Activated T-cell treated with anti-CD3 and anti-CD28 coated beads for 24 hours (primary cell): Measurements from ENCODE around the gene MRPS6.

Source experiments
- DNase-seq: peaks from one replicate; pipeline ENCODE4 v3.0.0-alpha.2; 2020; ENCODE audit warnings: low read depth

Gene MRPS6

DNA sequence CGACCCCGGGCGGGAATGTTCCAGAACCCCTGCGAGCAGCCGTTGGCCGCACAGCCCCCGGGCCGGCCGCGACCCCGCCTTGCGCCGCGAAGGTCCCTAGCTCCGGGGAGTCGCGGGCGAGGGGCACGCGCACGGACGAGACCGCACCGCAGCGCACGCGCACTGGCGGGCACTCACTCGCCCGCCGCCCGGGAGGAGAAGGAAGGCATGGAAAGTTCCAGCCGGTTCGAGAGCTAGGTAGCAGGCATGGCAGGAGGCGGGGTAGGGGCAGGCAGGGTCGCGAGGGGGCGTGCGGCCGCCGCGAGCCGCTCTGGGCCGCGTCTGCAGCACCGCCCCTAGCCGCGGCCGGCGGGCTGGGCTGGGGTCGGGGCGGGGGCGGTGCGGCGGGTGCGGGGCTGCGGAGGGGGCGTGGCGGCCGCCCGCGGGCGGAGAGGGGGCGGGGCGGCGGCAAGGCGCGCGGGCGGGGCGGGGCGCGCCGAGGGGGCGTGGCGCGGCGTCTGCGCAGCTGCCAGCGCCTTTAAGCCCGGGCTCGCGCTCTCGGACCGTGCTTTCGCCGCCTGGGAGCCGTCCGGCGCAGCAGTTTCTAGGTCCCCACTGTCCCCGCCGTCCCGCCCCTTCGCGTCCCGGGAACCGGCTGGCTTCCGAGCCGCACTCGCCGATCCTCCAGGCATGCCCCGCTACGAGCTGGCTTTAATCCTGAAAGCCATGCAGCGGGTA lies at the start of gene MRPS6, which contains the start of gene SLC5A3:
TSS of gene MRPS6 (plus strand) at position 547 of the 717 bp plus-strand sequence. CDS start at position 670, 123 bp downstream.
TSS of gene SLC5A3 (plus strand) at position 547 of the 717 bp plus-strand sequence. CDS start 21,621 bp downstream, outside the sequence.
- peak; percentile 66 for DNase-seq

DNA sequence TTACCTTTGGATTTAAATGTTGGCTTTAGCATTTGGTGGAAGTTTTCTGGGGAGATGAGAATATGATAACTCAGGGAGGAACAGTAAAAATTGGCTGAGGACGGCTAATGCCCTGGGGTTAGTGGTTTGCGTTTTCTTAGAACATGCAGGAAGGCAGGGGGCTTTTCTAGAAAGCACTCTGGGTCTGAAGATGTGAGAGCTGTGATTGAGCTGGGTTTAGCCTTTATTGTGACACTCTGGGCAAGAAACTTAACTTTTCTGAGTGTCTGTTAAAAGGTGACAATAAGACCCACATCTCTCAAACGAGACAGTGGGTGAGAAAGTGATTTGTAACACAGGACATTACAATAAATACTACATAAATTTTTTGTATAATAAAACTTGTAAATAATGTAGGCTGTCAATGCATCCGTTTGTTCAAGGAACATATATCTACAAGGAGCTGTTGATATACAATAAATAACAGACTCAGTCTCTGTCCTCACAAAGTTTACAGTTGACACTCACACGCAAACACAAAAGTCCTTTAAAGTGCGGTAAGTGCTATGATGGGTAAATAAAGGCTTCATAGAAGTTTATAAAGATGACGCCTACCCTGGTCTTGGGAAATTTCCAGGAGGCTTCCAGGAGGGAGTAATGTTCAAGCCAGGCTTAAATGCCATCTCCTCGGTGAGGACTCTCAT lies 49.5 kb upstream of the MRPS6 start:
- no peak for DNase-seq

- no peak for DNase-seq
Measured at GRCh38 chr21:34024374-34024693, 49.0 kb upstream of the MRPS6 start.

DNA sequence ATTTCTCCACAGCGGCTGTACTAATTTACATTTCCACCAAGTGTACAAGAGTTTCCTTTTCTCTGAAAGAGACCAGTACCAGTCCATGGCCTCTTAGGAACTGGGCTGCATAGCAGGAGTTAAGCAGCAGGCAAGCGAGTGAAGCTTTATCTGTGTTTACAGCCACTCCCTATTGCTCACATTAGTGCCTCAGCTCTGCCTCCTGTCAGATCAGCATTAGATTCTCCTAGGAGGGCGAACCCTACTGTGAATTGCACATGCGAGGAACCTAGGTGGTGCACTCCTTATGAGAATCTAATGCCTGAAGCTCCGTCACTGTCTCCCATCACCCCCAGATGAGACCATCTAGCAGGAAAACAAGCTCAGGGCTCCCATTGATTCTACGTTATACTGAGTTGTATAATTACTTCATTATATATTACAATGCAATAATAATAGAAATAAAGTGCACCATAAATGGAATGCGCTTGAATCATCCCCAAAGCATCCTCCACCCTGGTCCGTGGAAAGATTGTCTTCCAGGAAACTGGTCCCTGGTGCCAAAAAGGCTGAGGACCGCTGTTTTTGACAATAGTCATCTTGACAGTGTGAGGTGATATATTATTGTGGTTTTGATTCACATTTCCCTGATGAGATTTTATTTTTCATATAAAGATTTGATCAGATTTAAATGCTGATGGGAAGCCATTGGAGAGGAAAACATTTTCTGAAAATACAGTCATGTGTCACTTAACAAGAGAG lies 45.5 kb upstream of the MRPS6 start:
- DNase-seq, result no peak

- peak; percentile 30 for DNase-seq
Measured at GRCh38 chr21:34029743-34030528, 43.4 kb upstream of the MRPS6 start.

DNA sequence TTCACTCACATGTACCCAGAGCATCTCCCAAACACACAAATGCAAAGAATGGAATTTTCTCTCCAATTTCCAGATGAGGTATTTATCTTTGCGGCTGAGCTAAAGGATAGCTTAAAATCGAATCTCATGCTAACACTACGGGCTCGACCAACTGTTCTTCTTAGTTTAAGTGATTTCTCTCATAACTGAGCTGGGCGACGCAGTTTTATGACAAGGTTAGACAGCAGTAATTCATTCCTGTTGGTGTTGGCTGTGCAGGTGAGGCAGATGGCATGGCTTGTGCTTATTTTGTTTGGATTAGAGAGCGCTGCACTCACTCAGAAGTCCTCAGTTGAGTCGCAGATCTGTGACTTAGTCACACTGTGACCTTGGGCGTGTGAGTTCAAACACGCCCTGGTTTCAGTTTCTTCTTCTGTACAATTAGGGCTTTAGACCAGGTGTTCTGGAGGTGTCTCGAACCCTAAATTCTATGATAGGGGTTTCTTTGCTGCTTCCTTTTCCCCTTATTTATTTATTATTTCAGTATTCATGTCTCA lies 41.5 kb upstream of the MRPS6 start:
- DNase-seq, result no peak

GRCh38 chr21:34034369-34035014 lies 38.9 kb upstream of the MRPS6 start:
- no peak for DNase-seq

DNA sequence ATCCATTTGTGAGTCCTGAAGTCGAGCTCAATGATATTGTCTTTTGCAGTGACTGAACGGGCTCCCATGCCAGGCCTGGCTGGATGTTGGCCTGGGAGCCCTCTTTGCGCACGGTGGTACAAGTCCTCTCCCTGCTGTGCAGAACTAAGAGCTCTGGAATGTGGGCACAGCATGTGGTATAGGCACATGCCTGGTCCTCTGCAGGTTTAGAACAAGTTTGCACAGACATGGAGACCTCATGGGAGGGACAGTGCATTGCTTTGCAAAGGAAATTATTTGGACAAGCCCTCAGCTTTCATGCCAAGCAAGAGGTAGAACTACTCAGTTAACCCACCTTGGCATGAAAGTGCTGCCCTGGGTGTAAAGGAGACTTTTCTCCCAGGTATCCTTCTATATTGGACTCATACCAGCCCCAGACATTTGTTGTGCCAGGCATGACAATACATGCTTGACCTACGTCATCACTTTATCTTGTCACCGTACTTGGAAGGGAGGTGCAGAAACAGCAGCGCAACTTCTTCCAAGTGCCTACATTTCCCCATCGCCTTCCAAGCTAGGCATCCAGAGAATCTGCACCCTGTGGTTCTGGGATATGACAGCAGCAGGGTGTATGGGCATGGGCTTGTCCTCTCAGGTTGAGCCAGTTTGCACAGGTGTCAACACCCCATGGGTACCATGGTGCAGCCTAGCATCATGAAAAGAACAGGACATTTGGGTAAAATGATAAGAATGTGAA lies 37.6 kb upstream of the MRPS6 start:
- DNase-seq, result no peak

DNA sequence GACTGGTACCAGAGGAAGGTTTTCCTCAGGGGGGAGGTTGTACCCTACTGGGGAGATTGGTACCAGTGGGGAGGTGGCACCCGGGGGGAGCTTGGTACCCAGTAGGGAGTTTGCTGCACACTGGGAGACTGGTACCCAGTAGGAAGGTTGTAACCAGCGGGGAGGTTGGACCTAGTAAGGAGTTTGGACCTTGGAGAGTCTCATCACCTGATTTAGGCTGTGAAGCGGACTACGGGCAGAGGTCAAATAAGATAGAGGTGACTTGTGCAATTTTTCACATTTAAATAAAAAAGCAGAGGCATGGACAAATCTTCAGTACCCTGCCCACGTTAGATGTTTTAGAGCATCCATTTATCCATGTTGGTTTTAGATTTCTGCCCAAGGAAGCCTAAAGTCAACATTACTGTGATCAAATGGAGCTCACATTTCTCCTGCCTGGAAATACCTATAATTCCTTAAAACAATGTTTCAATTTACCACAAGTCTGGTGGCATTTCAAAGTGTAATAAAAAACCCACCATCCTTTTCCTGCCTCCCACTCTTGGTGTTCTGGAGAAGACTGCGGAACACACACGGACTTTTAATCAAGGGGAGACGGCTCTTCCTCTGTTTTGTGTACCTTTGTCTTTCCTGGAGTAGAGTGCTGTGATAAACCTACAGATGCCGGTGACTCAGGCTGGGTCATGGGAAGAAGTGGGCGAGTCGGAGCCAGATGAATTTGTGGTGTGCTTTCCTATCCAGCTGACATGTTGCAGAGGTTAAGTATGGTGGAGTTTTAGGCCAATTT lies 36.2 kb upstream of the MRPS6 start:
- DNase-seq, result no peak

DNA sequence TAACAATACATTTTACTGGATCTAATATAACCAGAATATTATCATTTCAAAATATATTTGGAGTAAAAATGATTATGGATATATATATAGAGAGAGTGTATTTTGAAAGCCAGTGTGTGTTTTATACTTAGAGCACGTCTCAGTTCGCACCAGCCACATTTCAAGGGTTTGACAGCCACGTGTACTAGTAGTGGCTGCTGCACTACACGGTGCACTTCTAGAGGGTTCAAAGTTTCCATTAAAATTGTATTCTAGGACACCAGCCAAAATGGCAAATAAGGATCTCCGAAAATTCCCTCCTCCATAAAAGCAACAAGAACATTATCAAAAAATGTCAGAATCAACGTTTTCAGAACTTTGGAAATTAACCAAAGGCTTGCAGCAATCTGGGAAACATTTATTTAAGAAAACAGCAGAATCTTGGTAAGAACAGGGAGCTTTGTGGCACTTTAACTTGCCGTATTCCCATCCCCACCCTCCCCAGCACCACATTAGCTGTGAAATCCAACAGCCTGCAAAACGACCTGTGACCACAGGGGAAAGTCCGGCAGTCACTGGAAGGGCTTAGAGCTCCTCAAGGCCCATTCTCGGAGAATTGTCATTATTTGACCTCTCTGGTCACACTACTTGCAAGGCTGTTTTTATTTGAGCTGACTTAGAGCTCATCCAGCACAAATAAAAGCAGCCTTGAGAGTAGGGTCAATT lies 33.5 kb upstream of the MRPS6 start:
- no peak for DNase-seq

- no peak for DNase-seq
Measured at GRCh38 chr21:34042735-34043134, 30.6 kb upstream of the MRPS6 start.

GRCh38 chr21:34043333-34043732 lies 30.0 kb upstream of the MRPS6 start:
- no peak for DNase-seq

DNA sequence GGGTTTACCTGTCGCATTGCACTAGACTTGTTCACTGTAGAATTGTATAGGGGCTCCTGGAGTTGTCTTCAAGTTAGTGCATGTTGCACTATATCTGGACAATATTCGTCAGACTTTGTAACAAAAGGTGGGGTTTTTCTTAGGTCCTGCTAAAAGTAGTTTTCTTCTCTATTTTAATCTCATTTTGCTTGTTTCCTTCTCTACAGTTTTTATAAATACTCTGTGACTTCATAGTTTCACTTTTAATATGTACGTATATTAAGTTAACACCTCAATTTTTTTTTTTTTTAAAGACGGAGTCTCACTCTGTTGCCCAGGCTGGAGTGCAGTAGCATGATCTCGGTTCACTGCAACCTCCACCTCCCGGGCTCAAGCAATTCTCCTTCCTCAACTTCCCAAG lies 26.5 kb upstream of the MRPS6 start:
- DNase-seq, result no peak

GRCh38 chr21:34047835-34048234 lies 25.5 kb upstream of the MRPS6 start:
- DNase-seq, result no peak

GRCh38 chr21:34052171-34052570 lies 21.2 kb upstream of the MRPS6 start:
- no peak for DNase-seq

DNA sequence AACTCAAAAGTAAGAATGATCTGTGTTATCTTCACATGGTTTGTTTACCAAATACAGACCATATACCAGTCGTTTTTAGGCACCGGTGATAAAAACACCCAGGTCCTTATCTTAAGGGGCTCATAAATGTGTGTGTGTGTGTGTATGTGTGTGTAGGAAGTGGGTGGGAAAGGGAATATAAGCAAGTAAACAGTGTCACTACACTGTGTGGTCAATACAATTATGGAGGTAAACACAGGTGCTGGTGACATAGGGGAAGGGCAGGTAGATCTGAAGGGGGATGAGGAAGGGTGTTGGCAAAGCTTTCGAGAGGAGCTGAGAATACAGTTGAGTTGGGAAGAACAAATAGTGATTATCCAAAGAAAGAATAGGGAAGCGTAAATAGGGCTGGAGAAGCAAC lies 19.1 kb upstream of the MRPS6 start:
- no peak for DNase-seq

- DNase-seq, result no peak
Measured at GRCh38 chr21:34055615-34056014, 17.8 kb upstream of the MRPS6 start.

DNA sequence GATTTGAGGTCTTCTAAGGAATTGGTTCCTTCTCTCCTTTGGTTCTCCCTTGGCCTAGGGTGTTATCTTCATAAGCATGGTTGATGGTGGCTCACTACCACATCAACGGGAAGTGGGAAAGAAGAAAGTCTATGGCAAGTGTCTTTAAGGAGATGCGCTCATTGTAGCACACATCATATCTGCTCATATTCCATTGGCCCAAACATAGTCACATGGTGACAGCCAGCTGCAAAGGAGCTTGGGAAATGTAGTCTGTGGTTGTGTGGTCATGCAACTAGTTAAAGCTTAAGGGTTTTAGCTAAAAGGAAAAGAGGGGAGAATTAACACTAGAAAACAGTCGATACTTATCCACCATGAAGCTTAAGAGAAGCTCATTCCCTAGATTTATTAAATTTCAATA lies 11.4 kb upstream of the MRPS6 start:
- DNase-seq, result no peak

- DNase-seq, result no peak
Measured at GRCh38 chr21:34065027-34065426, 8.4 kb upstream of the MRPS6 start.
